Renal cortical epithelial cell (primary cell): ENCODE measurements around the gene LRRN4. TPM values are rescaled to one million over a fixed set of nuclear protein-coding genes. Genes with fewer than 3 reads are reported as not detected.

ENCODE experiments used
- DNase-seq: peaks from one replicate; pipeline ENCODE4 v3.0.0-alpha.2; 2011; ENCODE audit warnings: low read depth
- total RNA-seq: library from RNA; depleted of rRNA; stranded (reverse); fragments of >200 nt; gene quantifications from 2 replicates; pipeline ENCODE4 v1.2.3, GENCODE V29; 2014

Gene LRRN4
- total RNA-seq, 1 donor from 2014 or later, result 113 TPM

GRCh38 chr20:6060213-6060612, 6.4 kb upstream of the LRRN4 start:
- no peak for DNase-seq

GRCh38 chr20:6058684-6059295, 4.9 kb upstream of the LRRN4 start:
- no peak for DNase-seq

- DNase-seq, result no peak
These were observed 3.8 kb upstream of the LRRN4 start for GRCh38 chr20:6057691-6058090.

DNA sequence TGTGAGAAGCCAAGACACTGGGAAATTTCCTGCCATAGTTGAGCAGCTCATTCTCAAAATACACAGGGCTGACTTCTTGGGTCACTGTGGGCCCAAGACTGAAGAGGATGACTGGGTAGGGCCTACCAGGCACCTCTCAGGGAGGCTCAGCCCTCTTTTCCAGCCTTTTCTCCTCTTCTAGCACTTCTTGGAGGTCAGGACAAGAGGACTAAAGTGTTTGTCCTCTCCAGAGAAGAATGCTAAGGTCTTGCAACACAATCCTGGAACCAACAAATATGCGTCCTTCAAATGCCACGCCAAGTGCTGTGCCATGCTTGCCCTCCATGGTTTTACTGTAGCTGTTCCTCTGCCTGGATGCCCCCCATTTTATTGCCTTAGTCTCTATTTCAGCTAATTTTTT, 3.3 kb upstream of the LRRN4 start:
- DNase-seq, result no peak

DNA sequence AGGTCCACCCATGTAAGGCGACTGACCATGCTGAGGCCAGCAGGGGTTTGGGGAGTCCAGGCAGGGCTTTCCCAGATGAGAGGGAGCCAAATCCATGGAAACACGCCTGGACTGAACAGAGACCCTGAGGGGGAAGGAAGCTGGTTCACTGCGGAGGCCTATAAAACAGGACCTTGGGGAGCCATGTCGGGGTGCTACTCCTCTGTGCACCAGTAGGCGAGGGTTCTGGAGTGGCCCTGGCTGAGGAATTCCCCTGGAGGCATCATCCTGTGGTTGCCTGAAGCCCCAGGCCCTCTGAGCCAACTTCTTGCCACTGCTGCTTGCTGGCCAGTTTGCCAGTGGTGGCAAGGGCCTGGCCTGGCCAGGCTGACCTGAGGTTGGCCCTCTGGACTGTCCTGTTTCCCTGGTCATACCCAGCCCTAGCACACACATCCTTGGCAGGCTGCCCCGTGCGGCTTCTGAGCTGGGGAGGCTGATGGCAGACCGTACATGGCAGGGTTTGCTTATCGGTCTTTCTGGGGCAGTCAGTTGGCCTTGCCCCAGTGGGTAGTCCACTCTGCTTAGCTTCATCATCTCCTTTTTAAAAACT, 2.2 kb upstream of the LRRN4 start:
- no peak for DNase-seq

DNA sequence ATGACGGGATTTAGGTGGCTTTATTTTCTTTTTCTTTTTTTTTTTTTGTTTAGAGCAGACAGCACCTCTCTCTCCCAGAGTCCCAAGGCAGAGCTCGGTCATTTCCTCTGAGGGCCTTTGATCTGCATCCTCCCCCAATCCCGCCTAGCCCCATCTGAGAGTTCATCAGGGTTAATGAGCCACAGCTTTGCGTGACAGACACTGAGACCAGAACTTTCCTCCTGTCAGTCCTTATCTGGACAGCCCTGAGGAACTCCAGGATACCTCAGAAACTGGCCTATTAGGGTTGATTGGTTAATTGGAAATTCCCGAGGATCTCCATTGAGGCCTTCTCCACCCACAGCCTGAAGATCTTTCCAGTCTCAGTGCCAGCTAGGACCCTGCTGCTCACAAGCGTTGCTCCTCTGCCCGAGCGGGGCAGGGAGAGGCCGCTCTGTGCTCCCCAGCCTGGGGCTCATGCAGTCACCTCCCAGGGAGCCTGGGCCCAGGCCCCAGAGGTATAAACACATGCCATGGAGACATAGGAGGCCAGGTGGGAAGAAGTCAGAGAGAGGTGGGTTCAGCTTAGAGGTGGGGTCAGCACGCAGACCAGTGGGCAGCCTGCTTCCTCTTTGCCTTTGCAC, 1.4 kb upstream of the LRRN4 start:
- peak; percentile 61 for DNase-seq

- peak; percentile 33 for DNase-seq
These were observed 810 bp upstream of the LRRN4 start for GRCh38 chr20:6054689-6055051.

DNA sequence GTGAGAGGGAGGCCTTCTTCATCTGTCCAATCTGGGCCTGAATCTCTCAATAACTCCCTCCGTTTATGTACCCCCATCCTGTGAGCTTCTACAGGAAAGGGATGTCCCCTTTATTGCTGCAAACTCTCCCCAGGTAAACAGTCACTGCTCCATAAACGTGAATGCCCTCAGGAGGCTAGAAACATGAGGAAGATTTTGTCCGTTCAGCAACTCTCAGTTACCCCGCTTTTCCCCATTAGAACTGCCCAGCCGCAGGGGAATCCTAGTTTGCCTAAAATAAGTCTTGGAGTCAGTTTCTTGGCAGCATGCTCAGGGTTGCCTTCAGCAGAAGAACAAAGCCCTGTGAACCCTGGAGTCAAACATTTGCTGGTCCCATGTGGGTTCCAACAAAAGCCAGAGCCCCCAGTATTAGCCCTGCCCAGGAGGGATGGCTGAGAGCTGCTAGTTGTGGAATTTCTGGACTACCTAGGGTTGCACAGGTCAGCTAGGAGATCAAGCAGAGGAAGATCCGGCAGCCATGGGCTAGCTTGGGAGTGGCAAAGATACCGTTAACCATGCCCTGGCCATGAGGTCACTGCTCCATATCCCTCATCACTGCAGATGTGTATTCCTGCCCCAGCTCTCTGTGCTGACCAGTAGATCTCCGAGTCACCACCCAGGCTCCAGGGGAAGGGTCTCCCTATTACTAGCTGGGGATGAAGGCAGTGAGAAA, 640 bp downstream of the LRRN4 start:
- no peak for DNase-seq

DNA sequence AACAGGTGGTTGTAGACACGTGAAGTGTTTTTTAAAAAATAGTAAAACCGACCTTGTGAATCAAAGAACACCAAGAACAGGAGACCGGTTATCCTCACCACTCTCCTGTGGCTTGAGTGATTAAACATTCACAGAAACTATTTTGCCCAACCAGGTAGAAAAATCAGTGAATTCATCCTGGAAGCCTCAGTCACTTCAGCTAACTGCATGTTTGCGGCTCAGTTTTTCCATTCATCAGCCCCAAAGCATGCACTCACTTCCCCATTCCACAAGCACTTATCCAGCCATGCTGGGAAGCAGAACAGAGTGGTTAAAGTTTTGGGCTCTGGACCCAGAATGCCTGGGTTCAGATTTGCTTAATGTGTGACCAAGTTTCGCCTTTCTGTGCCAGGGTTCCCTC, 2.4 kb downstream of the LRRN4 start:
- peak; percentile 99 for DNase-seq

DNA sequence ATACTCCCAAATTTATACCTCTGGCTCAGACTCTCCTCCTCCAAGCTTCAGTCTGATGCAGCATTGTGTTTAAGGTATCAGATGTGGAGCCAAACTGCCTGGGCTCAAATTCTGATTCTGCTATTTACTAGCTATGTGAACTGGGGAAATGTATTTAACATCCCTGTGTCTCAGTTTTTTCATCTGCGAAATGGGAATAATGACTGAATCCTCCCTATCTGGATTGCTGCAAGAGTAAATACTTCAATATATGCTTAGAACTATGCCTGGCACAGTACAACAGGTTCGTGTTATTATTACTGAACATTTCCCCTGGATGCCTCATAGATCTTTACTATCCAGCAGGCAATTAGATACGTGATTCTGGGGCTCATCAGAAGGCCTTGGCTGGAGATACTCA, 5.5 kb downstream of the LRRN4 start:
- no peak for DNase-seq

DNA sequence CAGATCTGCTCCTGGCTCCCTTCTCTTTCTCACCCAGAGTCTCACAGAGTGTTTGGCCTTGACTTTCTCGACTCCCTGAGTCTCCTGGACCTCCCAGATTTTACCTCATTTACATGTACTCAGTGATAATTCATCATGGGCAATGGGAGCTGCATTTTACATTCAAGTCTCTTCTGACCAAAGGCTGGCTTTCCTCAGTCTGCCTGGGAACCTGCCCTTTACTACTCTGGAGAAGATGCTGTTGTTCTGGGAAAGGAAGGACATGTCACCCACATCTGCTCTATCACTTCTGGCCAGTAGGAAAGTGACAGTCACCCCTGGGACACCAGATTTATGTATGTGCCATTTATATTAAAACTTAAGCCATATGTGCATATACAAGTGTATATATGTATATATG, 7.4 kb downstream of the LRRN4 start:
- DNase-seq, result no peak

GRCh38 chr20:6045566-6045965, 8.3 kb downstream of the LRRN4 start:
- peak; percentile 43 for DNase-seq

DNA sequence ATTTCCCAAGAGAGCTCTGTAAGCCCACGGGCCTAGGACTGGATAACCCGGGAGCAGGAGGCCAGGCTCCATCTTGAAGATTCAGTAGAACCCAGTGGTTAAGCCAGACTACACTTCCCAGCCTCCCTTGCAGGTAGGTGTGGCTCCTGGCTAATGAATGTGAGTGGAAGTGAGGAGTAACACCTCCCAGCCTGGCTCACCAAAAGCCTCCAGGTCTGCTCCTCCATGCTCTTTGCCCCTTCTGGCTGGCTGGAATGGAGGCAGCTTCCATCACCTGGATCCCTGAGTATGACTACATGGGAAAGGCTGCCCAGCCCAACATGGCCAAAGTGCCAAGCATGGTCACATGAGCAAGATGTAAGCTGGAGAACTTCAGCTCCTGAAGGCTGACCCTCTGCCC, 9.7 kb downstream of the LRRN4 start:
- DNase-seq, result peak; percentile 22

GRCh38 chr20:6041808-6042265, 12.0 kb downstream of the LRRN4 start:
- DNase-seq, result no peak

DNA sequence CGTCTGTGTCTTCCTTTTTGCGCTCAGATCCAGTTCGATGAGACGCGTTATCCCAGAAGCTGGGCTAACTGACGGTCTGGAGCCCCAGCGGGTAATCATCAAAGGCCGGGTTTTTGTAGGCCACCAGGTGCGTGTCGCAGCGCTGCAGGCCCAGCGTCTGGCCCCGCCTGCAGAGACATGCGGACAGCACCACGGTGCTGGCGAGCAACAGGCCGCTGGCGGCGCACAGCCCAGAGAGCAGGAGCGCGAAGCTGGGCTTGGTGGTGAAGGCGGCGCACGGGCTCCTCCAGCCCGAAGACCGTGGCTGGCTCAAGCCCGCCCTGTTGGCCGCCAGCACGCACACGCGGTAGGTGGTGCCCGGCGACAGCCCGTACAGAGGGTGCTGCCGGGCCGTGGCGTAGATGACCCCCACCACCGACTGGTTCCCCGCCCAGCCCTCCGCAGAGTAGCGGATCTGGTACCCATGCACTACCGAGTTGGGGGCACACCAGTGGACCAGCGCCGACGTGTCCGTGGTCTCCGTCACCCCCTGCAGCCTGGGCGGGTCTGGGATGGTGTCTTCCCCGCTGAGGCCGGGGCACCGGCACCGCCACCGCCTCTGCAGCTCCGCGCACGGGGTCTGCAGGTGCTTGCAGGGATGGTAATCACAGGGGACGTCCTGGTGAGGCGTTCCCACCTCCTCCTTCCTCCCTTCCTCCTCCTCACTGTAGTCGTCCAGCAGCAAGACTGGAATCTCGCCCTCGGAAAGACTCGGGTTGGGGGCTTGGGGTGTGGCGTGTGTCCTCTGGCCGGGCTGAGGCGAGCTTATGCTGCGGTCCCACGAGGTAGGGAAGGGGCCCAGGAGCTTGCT, 12.7 kb downstream of the LRRN4 start:
- DNase-seq, result no peak

GRCh38 chr20:6040540-6040939, 13.3 kb downstream of the LRRN4 start:
- DNase-seq, result no peak

- DNase-seq, result no peak
These were observed 14.1 kb downstream of the LRRN4 start for GRCh38 chr20:6039766-6040165.

- DNase-seq, result no peak
These were observed 15.6 kb downstream of the LRRN4 start for GRCh38 chr20:6038256-6038655.

- no peak for DNase-seq
These were observed 16.8 kb downstream of the LRRN4 start for GRCh38 chr20:6037082-6037481.

- DNase-seq, result peak; percentile 11
These were observed 17.6 kb downstream of the LRRN4 start for GRCh38 chr20:6036213-6036612.

DNA sequence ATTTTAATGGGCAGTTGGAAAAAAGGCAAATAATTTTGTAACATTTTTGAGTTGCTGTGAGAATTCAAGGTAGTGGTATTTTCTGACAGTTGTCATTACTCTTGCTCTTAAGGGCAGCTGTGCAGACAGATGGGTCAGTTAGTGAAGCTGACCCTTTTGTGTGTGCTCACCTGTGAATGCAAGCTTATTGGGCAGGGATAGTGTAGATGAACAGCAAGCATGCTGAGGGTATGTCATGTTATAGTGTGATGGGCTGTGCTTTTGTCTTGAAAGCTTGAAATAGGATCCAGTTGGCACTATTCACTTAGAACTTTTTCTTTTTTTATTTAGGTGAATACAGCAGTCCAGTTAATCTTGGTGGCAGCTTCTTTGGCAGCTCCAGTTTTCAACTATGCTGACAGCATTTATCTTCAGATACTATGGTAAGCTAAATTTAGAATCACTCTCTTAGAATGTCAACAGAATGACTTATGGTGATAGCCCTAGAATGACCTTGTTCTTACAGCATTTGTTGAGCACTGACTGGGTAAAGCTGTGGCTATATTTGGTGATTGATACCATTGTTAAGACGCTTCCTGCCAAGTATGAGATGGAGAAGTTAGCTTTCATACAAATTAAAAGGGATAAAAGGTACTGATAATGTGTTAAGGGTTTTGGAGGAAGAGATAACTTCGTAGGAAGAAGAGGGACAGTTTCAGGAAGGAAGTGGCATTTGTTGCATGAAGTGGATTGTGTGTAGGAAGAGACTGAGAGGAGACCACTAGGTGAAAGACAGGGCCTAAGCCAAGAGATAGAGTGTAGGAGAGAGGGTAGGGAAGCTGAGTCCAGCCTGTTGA, 19.5 kb downstream of the LRRN4 start:
- DNase-seq, result peak; percentile 15
